ENCODE data around the gene GSTO2. TPM values are rescaled to one million over a fixed set of nuclear protein-coding genes. Genes with fewer than 3 reads are reported as not detected.
A peak's percentile ranks its signal among the peaks of the same experiment; 100 is the strongest.

Gene GSTO2
- total and polyA plus RNA-seq, 10 of the 15 experiments (the other 5 are each of a cell fraction or from before 2014, with no cell fraction given) = 0.16 to 0.86 (median 0.46) TPM

DNA sequence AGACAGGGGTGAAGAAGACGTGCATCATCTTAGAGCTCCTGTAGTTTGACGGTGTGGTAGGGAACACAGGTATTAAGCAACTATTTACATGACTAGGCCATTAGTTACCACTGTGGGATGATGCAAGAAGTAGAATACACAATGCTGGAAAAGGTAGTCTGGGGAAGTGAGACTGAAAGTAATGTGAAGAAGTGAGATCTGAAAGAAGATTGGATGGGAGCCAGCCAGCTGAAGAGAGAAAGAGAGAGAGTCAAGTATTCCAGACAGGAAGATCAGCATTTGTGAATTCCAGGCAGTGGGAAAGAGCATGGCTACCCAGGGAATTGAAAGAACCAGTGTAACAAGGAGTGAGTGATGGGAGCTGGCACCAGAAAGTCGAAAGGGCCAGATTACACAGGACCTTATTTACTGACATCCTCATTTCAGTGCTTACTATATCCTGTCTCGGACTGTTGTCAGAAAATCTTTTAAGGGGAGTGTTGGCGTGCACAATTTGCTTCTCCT, 80.7 kb downstream of the GSTO2 start (continued):
- TF ChIP-seq, protein P1, sequence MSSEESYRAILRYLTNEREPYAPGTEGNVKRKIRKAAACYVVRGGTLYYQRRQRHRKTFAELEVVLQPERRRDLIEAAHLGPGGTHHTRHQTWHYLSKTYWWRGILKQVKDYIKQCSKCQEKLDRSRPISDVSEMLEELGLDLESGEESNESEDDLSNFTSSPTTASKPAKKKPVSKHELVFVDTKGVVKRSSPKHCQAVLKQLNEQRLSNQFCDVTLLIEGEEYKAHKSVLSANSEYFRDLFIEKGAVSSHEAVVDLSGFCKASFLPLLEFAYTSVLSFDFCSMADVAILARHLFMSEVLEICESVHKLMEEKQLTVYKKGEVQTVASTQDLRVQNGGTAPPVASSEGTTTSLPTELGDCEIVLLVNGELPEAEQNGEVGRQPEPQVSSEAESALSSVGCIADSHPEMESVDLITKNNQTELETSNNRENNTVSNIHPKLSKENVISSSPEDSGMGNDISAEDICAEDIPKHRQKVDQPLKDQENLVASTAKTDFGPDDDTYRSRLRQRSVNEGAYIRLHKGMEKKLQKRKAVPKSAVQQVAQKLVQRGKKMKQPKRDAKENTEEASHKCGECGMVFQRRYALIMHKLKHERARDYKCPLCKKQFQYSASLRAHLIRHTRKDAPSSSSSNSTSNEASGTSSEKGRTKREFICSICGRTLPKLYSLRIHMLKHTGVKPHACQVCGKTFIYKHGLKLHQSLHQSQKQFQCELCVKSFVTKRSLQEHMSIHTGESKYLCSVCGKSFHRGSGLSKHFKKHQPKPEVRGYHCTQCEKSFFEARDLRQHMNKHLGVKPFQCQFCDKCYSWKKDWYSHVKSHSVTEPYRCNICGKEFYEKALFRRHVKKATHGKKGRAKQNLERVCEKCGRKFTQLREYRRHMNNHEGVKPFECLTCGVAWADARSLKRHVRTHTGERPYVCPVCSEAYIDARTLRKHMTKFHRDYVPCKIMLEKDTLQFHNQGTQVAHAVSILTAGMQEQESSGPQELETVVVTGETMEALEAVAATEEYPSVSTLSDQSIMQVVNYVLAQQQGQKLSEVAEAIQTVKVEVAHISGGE (CRISPR knock-in tag; IDR thresholded peaks at IDR 0.05) = no peak
- TF ChIP-seq, protein P2, sequence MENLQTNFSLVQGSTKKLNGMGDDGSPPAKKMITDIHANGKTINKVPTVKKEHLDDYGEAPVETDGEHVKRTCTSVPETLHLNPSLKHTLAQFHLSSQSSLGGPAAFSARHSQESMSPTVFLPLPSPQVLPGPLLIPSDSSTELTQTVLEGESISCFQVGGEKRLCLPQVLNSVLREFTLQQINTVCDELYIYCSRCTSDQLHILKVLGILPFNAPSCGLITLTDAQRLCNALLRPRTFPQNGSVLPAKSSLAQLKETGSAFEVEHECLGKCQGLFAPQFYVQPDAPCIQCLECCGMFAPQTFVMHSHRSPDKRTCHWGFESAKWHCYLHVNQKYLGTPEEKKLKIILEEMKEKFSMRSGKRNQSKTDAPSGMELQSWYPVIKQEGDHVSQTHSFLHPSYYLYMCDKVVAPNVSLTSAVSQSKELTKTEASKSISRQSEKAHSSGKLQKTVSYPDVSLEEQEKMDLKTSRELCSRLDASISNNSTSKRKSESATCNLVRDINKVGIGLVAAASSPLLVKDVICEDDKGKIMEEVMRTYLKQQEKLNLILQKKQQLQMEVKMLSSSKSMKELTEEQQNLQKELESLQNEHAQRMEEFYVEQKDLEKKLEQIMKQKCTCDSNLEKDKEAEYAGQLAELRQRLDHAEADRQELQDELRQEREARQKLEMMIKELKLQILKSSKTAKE (IDR thresholded peaks at IDR 0.05; ENCODE audit: low read depth, poor library complexity, severe bottlenecking) = no peak
- TF ChIP-seq NFIC (IDR thresholded peaks at IDR 0.05; ENCODE audit: low read depth, low read length) (peak; percentile 82), ZNF217 (IDR thresholded peaks at IDR 0.05) (no peak), ESRRA (IDR thresholded peaks at IDR 0.05; ENCODE audit: low read length) (no peak), BRCA1 (IDR thresholded peaks at IDR 0.05; ENCODE audit: low read depth, low read length) (no peak), LARP7 (IDR thresholded peaks at IDR 0.05) (no peak), STAT1 (conservative IDR thresholded peaks at IDR 0.05) (no peak), SMAD1 (IDR thresholded peaks at IDR 0.05; ENCODE audit: low read depth, partially characterized antibody) (peak; percentile 92), MYC (IDR thresholded peaks at IDR 0.05; ENCODE audit: insufficient read depth, insufficient read length, insufficient replicate concordance, low read length, severe bottlenecking) (no peak), TCF3 (IDR thresholded peaks at IDR 0.05; ENCODE audit: borderline replicate concordance, insufficient read depth, low read depth, low read length) (0 out of 2 replicates have a peak, but pooled peaks have one; percentile 21), IKZF1 (conservative IDR thresholded peaks at IDR 0.05) (peak; percentile 97), SMAD5 (IDR thresholded peaks at IDR 0.05; ENCODE audit: low read depth) (no peak), SMARCA5 (IDR thresholded peaks at IDR 0.05) (peak; percentile 74; the same call in 1 of the 2 replicates), CREM (IDR thresholded peaks at IDR 0.05; ENCODE audit: low read depth) (peak; percentile 63), ZNF24 (IDR thresholded peaks at IDR 0.05) (no peak), CEBPB (IDR thresholded peaks at IDR 0.05; ENCODE audit: borderline replicate concordance in 1 of 2, low read depth in 2 of 2, low read length in 2 of 2) (peak; percentile 39 to 95; a peak in 2 of 4 replicates), PML (IDR thresholded peaks at IDR 0.05; ENCODE audit: low read length) (no peak), KAT2A (conservative IDR thresholded peaks at IDR 0.05; ENCODE audit: control insufficient read depth, low read depth, low read length) (no peak), NBN (IDR thresholded peaks at IDR 0.05) (peak; percentile 75), SIX5 (IDR thresholded peaks at IDR 0.05; ENCODE audit: low read depth, low read length, severe bottlenecking) (no peak), HDAC6 (IDR thresholded peaks at IDR 0.05; ENCODE audit: unreplicated experiment) (no peak), MTA2 (IDR thresholded peaks at IDR 0.05; ENCODE audit: low read depth) (peak; percentile 90), NR2C2 (IDR thresholded peaks at IDR 0.05; ENCODE audit: borderline replicate concordance, control insufficient read depth, insufficient read length, low read depth) (no peak), EGR1 (IDR thresholded peaks at IDR 0.05; ENCODE audit: borderline replicate concordance in 1 of 2, low read depth in 2 of 2, low read length in 2 of 2) (no peak), FOXM1 (IDR thresholded peaks at IDR 0.05; ENCODE audit: low read depth, low read length) (peak; percentile 37; the same call in 1 of the 2 replicates), CBFB (IDR thresholded peaks at IDR 0.05; ENCODE audit: low read depth) (no peak), CHD2 (IDR thresholded peaks at IDR 0.05; ENCODE audit: borderline replicate concordance, low read depth, low read length) (no peak)
- TF ChIP-seq, protein P3, sequence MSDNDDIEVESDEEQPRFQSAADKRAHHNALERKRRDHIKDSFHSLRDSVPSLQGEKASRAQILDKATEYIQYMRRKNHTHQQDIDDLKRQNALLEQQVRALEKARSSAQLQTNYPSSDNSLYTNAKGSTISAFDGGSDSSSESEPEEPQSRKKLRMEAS (IDR thresholded peaks at IDR 0.05; ENCODE audit: low read depth, low read length) = no peak

Data from GM12878 (cell line).